ENCODE data around the gene PLB1. TPM values are rescaled to one million over a fixed set of nuclear protein-coding genes. Genes with fewer than 3 reads are reported as not detected.
"Not testable (repeated sequence)": the region's sequence is repeated elsewhere in the genome, so short reads cannot be mapped to it uniquely, and the experiment has no call there.

The PLB1 gene
- total RNA-seq, 1 experiment from 2014 or later: 0.10 TPM

DNA sequence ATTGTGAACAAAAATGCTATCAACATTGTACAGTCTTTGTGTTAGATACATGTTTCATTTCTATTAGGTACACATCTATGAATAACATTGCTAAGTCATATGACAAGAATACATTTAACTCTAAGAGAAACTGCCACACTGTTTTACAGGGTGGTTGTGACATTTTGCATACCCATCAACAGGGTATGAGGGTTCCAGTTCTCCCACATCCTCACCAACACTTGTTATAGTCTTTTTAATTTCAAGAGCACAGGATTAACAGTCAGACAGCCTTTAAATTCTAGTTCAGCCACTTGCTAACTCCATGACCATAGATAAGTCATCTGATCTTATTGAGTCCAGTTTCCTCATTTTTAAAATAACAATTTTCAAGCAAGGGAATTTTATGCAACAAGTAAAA, 163.3 kb downstream of the PLB1 start:
- no peak for DNase-seq (ENCODE audit: low read depth)
- in situ Hi-C loops (cut with HindIII; ENCODE audit: low pct_unique_long_range_greater_than_20kb, low sequenced_read_pairs): no loop called here

DNA sequence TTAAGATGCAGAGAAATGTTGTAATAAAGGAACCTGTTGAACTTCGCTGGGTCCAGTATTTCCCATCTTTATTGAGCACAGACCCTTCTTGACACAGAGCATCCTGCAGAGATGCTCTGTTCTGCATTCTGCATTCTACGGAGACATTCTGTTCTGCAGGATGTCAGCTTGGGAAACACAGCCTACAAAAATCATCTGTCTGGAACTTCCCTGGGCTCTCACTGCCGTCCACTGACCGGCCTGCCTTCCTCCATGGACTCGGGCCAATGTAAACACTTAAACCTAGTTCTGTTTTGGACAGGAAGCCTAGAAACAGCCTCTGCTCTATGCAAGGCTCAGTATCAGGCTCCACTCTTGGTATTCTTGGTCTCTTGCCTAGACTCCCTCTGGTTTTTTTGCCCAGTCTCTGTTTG, 165.7 kb downstream of the PLB1 start:
- peak; percentile 84 for DNase-seq (ENCODE audit: low read depth)
- in situ Hi-C loops (cut with HindIII; ENCODE audit: low pct_unique_long_range_greater_than_20kb, low sequenced_read_pairs): no loop called here

DNA sequence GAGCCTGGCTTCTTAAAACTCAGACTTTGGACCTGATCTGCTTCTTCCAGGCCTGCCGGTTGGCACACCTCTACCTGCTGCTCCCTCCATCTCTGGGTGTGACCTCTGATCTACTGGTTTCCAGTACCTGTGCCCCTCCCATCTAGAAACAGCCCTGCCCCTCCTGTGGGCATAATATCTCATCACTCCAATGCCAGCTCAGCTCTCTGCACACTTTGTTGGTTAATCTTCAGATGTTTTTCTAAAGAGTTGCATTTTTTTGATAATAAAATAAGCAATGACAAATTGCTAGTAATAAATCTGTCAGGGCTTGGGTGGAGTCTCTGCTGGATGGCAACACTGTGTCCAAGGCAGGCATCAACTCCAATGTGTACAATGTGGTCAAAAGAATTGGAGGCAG, 166.2 kb downstream of the PLB1 start:
- in situ Hi-C loops (cut with HindIII; ENCODE audit: low pct_unique_long_range_greater_than_20kb, low sequenced_read_pairs): no loop called here
- DNase-seq (ENCODE audit: low read depth): peak; percentile 84

DNA sequence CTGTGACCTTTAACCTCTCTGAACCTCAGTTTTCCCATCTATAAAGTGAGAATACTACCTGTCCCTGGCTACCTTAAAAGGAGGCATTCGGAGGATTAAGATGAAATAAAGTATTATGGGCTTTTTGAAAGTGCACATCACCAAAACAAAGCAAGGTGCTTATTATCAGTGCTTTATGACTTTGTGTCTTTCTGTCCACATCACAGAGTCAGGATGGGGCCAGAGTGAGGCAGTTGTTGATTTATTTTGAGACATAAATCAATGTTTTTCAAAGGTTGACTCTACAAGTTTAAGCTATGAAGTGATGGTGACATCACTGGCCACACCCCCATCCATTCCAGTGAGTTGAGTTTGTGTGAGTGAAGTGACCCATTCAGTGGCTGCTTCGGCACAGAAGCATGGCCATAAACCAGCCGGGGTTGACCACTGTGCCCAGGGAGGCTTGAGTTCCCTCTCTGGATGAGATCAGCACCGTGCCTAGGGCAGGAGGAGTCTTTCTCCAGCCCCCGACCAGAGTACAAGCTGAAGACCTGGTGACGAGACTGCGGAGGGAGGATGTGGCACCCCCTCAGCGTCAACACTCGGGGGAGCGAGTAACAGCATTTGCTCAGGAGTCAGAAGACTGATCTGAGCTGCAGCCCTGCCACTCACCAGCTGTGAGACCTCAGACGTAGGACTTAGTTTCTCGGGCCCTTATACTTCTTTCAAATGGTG, 166.8 kb downstream of the PLB1 start:
- in situ Hi-C loops (cut with HindIII; ENCODE audit: low pct_unique_long_range_greater_than_20kb, low sequenced_read_pairs): no loop called here

DNA sequence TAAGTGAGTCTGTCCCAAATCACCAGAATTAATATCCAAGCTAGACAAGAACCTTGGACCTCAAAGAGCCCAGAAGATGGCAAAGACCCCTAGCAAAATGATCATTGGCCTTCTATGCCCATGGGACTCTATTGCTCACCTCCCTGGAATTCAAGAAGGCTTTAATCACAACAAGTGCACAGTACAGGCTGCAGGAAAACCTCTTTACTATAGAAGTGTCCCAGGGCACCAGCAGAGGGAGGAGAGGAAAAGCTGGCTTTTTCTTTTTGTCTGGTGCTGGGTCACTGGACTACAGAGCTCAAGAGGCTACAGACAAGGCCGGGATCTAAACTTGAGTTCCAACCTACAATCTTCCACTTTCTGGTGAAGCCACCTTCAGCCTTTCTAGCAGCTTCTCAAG, 167.5 kb downstream of the PLB1 start:
- peak; percentile 79 for DNase-seq (ENCODE audit: low read depth)
- in situ Hi-C loops (cut with HindIII; ENCODE audit: low pct_unique_long_range_greater_than_20kb, low sequenced_read_pairs): no loop called here

More for the DNA sequence above, 166.8 kb downstream of the PLB1 start:
- DNase-seq (ENCODE audit: low read depth): peak; percentile 95

DNA sequence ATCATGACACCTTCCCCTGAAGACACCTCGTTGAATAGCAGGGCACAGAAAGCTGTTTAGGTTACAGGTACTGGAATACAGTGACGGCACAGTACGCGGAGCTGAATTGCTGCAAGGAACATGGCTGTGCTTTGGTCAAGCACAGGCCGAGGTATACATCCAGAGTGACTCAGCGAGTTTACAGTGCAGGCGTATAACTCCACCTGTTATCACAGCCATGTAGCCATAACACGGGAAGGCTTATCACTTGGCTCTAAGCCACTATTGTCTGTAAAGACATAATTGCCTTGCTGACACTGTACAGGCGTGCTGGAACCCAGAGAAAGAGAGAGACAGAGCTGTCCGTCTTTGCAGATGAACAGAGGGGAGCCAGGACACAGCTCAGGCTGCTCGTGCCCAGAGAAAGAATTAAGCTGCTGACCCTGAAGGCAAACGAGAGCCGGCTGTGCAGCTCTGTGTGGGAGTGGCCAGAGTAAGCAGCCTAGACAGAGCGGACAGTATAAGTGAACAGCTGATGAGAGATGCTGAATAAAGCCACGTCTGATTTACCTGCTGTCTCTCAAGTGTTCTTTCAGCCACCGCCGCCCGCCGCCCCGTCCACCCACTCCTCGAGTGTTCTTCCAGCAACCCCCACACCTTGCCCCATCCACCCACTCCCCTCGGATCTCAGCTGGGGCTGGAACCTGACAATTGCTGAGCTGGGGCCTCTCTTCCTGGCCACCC, 168.4 kb downstream of the PLB1 start:
- no peak for DNase-seq (ENCODE audit: low read depth)
- in situ Hi-C loops (cut with HindIII; ENCODE audit: low pct_unique_long_range_greater_than_20kb, low sequenced_read_pairs): no loop called here

DNA sequence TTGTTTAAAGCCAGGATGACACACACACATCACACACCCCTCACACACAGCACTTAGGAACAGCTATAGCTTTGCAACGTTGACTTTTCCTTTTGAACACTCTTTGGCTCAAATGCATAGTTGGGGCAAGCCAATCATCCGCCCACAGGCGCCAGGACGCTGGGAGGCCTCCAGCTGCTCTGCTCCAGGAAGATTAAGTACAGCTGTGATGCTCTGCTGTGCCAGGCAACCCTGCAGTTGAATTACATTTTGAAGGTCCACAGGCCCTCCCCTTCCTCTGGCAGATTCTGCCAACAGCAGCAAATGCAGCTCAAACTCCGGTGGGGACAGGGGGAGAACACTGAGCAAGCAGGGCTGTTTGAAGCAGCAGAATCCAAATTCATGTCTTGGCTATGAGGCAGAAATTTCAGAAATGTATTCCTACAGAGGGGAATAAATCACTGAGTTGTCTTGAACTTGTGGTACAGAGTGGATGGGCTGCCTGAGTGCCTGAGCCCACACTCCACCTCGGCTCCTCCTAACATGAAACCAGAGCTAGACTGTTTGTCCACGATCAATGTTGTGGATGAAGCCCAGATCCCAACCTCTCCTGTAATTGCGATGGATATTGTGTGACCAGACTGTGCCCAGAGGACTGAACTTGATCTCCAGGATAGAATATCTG, 169.3 kb downstream of the PLB1 start:
- in situ Hi-C loops (cut with HindIII; ENCODE audit: low pct_unique_long_range_greater_than_20kb, low sequenced_read_pairs): no loop called here
- no peak for DNase-seq (ENCODE audit: low read depth)

DNA sequence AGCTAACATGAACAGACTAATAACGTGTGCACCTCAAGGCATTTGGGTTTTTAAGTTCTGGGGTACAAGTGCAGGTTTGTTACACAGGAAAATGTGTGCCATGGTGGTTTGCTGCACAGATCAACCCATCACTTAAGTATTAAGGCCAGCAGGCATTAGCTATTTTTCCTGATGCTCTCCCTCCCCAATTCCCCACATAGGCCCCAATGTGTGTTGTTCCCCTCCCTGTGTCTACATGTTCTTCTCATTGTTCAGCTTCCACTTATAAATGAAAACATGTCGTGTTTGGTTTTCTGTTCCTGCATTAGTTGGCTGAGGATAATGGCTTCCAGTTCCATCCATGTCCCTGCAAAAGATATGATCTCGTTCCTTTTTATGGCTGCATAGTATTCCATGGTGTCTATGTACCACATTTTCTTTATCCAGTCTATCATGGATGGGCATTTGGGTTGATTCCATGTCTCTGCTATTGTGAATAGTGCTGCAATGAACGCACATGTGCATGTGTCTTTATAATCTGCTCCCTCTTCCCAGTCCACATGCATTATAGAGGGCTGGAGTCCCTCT, 170.0 kb downstream of the PLB1 start:
- DNase-seq (ENCODE audit: low read depth); in situ Hi-C loops (cut with HindIII; ENCODE audit: low pct_unique_long_range_greater_than_20kb, low sequenced_read_pairs): not testable (repeated sequence)

DNA sequence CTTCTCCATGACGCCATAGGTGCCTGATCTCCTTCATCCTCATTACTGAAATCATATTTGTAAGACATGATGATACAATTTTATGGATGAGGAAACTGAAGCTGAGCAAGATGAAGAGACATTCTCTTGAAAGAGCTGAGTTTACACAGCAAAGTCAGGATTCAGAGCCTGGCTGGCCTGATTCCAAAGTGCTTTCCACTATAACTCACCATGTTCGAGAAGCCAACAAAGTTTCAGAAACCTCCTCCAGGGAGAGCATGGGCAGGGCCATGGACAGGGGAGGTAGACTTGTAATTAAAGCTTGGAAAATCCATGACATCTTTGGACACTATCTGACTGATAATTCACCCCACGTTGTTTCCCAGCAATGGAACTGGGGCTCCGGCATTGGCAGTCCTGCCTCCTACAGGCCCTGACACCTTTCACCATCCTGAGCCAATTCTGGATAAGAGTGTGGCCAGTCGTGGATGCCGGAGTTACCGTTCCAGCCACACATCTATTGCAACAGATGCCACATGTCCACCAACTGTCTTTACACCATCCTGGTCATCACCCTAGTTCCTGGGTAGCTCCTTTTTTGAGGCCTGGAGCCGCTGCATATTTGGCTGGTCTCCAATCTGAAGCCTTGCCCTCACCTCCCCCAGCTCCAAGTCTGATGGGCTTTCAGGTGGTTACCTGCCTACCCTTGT, 170.8 kb downstream of the PLB1 start:
- in situ Hi-C loops (cut with HindIII; ENCODE audit: low pct_unique_long_range_greater_than_20kb, low sequenced_read_pairs): no loop called here
- DNase-seq (ENCODE audit: low read depth): no peak

DNA sequence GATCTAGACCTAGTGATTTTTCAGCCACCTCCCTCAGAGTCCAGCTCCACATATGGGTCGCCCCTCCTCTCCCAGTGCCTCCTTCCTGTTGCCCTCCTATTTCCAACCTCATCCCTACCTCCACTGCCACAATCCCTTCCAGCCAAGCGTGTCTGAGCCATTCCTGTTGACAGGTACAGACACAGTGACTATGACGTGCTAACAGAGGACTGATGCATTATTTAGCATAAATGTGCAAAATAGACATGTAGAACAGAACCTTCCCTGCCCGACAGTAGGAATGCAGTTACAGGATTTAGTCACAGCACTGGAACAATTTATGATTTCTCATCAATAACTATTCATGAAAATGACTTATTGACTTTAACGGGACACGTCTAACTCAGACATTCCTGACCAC, 171.4 kb downstream of the PLB1 start:
- in situ Hi-C loops (cut with HindIII; ENCODE audit: low pct_unique_long_range_greater_than_20kb, low sequenced_read_pairs): no loop called here

DNA sequence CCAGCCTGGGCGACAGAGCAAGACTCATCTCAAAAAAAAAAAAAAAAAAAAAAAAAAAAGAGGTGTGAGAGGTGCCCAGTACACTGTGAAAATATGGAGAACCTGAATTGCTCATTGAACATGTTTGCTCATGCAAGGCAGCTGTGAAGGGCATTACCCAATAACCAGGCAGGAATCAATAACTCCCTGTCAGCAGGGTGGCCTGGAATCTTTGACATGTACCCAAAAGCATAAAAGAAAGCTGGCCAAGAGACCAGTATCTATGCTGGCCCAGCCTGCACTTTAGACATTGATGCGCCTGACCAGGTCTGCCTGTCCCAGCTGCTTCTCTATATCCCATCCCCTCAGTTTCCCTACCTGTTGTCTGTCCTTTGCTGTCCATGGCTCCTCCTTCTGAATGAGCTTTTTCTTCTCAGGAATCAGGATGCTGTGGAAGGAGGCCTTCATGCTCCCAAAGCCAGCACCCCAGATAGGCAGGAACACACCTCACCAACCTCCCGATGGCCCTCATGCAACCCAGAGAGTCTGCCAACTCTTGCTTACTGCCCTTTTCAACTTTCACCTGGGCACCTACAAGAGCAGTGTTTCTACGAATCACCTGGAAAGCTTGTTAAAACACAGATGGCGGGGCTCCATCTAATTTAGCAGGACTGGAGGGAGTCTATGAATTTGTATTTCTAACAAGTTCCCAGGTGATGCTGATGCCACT, 172.4 kb downstream of the PLB1 start:
- in situ Hi-C loops (cut with HindIII; ENCODE audit: low pct_unique_long_range_greater_than_20kb, low sequenced_read_pairs): no loop called here
- no peak for DNase-seq (ENCODE audit: low read depth)

More for the DNA sequence above, 171.4 kb downstream of the PLB1 start:
- no peak for DNase-seq (ENCODE audit: low read depth)

DNA sequence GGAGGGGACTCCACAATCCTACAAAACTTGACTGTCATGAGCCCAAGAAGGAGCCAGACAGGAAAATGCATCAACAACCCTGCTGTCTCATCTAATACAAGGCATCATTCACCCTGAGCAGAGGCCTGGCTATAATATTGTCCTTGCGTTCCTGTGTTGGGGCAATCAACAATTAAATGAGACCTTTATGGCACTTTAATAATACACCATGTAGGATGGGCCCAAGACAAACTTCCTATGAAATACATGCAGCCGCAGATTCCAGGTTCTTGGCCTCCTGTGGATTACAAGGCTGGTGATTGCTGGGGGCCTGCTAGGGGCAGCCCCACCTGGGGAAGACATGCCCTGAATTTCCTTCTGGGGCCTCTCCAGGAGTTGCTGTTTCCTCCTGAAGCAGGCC, 173.0 kb downstream of the PLB1 start:
- no peak for DNase-seq (ENCODE audit: low read depth)
- in situ Hi-C loops (cut with HindIII; ENCODE audit: low pct_unique_long_range_greater_than_20kb, low sequenced_read_pairs): no loop called here

DNA sequence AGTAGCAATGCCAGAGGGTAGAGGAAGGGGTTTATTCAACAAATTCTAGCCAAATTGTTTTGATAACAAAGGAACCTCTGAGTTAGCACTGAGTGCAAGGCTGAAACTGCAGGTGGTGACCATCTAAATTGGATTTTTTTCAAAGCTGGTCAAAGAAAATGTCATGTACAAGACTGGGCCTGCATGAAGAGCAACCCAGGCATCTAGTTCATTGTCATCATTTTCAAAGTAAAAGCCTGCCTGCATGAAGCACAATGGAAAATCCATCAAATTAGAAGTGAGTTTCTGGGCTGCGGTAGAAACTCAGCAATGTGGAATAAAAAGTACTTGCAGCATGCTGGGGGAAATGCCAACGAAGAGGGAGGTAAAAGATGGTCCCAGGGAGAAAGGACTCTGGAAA, 175.0 kb downstream of the PLB1 start:
- DNase-seq (ENCODE audit: low read depth): no peak
- in situ Hi-C loops (cut with HindIII; ENCODE audit: low pct_unique_long_range_greater_than_20kb, low sequenced_read_pairs): no loop called here

DNA sequence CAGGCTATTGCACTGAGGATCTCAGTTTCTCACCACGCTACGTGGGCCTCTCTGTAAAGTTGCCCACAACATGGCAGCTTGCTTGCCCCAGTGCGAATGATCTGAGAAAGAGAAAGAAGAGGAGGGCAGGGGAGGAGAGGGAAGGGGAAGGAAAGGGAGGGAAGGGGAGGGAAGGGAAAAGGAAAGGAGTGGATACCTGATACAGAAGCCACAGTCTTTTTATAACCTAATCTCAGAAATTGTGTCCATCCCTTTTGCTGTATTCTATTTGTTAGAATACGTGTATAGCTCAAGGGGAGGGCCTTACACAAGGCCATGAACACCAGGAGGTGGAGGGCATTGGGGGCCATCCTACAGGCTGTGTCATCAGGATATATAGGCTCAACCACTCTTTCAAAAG, 177.5 kb downstream of the PLB1 start:
- in situ Hi-C loops (cut with HindIII; ENCODE audit: low pct_unique_long_range_greater_than_20kb, low sequenced_read_pairs): no loop called here
- no peak for DNase-seq (ENCODE audit: low read depth)

DNA sequence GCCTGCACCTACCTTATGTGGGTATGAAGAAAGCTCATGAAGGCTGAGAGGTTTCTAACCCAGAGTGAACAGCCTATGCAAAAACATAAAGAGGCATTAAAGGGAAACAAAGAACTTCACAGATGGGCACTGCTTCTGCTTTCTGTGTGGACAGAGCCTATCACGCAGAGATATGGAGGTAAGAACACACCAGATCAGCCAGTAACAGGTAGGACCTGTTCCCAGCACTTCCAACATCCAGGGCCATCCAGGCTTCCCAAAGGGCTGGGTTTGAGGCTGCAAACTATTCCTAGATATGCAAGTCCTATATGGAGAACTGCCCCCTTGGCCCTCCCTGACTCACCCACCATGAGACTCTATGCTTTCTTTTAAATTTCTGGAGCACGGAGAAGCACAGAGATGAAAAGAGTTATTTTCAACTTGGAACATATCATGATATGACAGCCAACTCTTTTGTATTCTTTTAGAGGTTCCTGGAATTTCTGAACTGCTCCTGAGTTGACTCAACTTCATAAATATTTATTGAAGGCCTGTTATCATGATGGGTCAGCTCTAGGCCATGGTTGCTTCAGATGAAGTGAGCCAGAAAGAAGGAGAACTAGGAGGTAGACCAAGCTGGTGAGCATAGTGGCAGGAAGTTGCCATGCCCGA, 178.3 kb downstream of the PLB1 start:
- DNase-seq (ENCODE audit: low read depth): no peak
- in situ Hi-C loops (cut with HindIII; ENCODE audit: low pct_unique_long_range_greater_than_20kb, low sequenced_read_pairs): no loop called here

DNA sequence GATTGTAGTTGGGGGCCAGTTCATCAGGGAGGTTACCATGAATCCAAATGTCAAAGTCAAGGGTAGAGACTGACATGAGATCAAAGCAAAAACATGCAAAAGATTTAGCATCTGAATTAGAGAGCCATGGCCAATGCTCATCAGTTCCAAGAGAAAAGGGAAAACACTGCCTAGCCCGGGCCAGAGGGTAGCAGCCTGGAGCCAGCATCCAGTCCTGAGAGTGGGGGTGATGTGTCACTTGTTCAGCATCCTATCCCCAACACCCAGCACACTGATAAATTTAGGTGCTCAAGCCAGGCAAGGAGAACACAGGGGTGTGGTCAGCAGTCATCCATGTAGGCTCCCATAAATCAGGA, 178.8 kb downstream of the PLB1 start:
- DNase-seq (ENCODE audit: low read depth): no peak
- in situ Hi-C loops (cut with HindIII; ENCODE audit: low pct_unique_long_range_greater_than_20kb, low sequenced_read_pairs): no loop called here

DNA sequence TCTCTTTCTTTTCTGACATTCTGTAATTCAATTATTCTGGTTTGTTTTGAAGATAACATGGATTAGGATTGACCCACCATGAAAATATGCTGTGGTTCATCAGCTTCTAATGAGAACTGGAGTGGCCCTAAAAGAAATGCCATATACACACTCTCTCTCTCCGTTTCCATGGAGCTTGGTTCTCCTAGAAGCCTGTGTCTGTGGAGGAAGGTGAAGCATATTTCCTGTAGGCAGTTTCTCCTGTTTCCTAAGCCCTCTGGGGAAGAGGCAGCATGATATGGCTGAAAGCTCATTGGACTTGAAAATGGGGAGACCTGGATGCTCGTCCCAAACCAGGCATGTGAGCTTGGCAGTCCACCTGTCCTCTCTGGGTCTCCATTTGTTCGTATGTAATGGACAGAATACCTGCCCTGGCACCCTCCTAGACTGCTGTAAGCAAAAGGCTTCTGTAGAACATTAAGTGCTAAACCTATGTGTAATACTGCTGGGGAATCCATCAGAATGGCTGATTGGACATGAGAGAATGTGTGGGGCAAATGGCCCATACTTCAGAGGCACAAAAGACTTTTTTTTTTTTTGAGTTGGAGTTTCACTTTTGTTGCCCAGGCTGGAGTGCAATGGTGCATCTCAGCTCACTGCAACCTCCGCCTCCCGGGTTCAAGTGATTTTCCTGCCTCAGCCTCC, 180.4 kb downstream of the PLB1 start:
- in situ Hi-C loops (cut with HindIII; ENCODE audit: low pct_unique_long_range_greater_than_20kb, low sequenced_read_pairs): no loop called here

More for the DNA sequence above, 180.4 kb downstream of the PLB1 start:
- no peak for DNase-seq (ENCODE audit: low read depth)
